K562 (cell line): ENCODE data around the gene KIAA2012. TPM values are rescaled to one million over a fixed set of nuclear protein-coding genes. Genes with fewer than 3 reads are reported as not detected.

Source experiments
- ATAC-seq: fragments of 200-7000 bp; cut with Tn5 transposase; 3 replicates; pipeline ENCODE4 v1.9.1; 2020; ENCODE audit warnings: moderate library complexity
- BruUV-seq: library from RNA; stranded (reverse); fragments of 400-500 nt; replicated peaks from 2 replicates; lab custom pipeline; 2021; lab: Mats Ljungman, UMichigan
- CTCF ChIA-PET: fragments of 300-600 bp; formaldehyde crosslinking; extraction: SDS; loops from one replicate; lab custom pipeline; 2021; ENCODE audit warnings: low intra/inter-chr PET ratio; lab: Yijun Ruan, JAX
- POLR2A ChIA-PET: fragments of 300-600, 350-650 bp; sonication (Branson Sonifier 250); formaldehyde crosslinking; extraction: SDS; loops from one replicate; lab custom pipeline; 2021; ENCODE audit warnings: antibody characterized with exemption, inconsistent platforms; lab: Yijun Ruan, JAX
- DNase-seq, 4 experiments: peaks; one replicate each; pipeline versions ENCODE4 v3.0.0 to v3.0.0-alpha.2; 2011 to 2018; ENCODE audit warnings: low spot score in 3 of 4, mixed read lengths in 3 of 4; ENCODE audit errors: extremely low read depth in 1 of 4
- FAIRE-seq: peaks from 2 replicates; lab custom pipeline; 2011; peaks lifted over from hg19 to GRCh38; lab: Jason Lieb, UNC
- H2AFZ ChIP-seq: 2 replicates; pipeline ENCODE4 v1.6.0; 2011; ENCODE audit warnings: low read depth, low read length, control low read depth, inconsistent platforms
- H3K27ac ChIP-seq: fragments of 200-600 bp; 3 replicates; pipeline ENCODE4 v1.8.0; 2011; ENCODE audit warnings: low read depth, mild to moderate bottlenecking, control low read depth, inconsistent platforms, low read length, moderate library complexity, mixed read lengths; ENCODE audit errors: extremely low read depth
- H3K27me3 ChIP-seq, 2 experiments: fragments of 300-600 bp in 1 of 2; 2 replicates in 1 of 2; 3 replicates in 1 of 2; pipeline versions ENCODE4 v1.6.0 to v1.8.0; 2011; ENCODE audit warnings: inconsistent platforms in 2 of 2, low read length in 2 of 2, mild to moderate bottlenecking in 1 of 2, mixed read lengths in 1 of 2, moderate library complexity in 1 of 2; ENCODE audit not compliant: control insufficient read depth in 2 of 2, insufficient read depth in 2 of 2
- H3K36me3 ChIP-seq: fragments of 300-600 bp; 3 replicates; pipeline ENCODE4 v1.8.0; 2011; ENCODE audit warnings: mild to moderate bottlenecking, low read length, inconsistent platforms; ENCODE audit not compliant: control insufficient read depth, insufficient read depth
- H3K4me1 ChIP-seq, 2 experiments: fragments of 200-600 bp in 1 of 2; replicated peaks in 1 of 2; 2 replicates in 1 of 2; 3 replicates in 1 of 2; pipeline versions ENCODE4 v1.5.1 to v1.8.0; 2011; ENCODE audit warnings: inconsistent platforms in 2 of 2, low read length in 2 of 2, mild to moderate bottlenecking in 1 of 2, mixed read lengths in 1 of 2, moderate library complexity in 1 of 2; ENCODE audit not compliant: control insufficient read depth in 2 of 2, insufficient read depth in 2 of 2
- H3K4me2 ChIP-seq: 2 replicates; pipeline ENCODE4 v1.6.1; 2011; ENCODE audit warnings: low read length, control low read depth, inconsistent platforms, mixed read lengths; ENCODE audit not compliant: insufficient read depth
- H3K4me3 ChIP-seq: fragments of 200-600 bp; sonication (generic), shearing (Covaris generic); 2 replicates; pipeline ENCODE4 v1.5.1; 2016; ENCODE audit warnings: control low read depth, inconsistent platforms
- H3K79me2 ChIP-seq: fragments of 200-600 bp; 3 replicates; pipeline ENCODE4 v1.8.0; 2011; ENCODE audit warnings: low read length, inconsistent platforms; ENCODE audit not compliant: control insufficient read depth, insufficient read depth
- H3K9ac ChIP-seq, 2 experiments: 2 replicates each; pipeline versions ENCODE4 v1.6.0 to v1.6.1; 2011; ENCODE audit warnings: low read depth in 2 of 2, low read length in 2 of 2, control low read depth in 1 of 2, inconsistent platforms in 1 of 2, mild to moderate bottlenecking in 1 of 2, mixed read lengths in 1 of 2; ENCODE audit not compliant: insufficient read depth in 1 of 2
- H3K9me1 ChIP-seq: one replicate; pipeline ENCODE4 v1.6.0; 2011; ENCODE audit warnings: inconsistent platforms, mild to moderate bottlenecking, low read length, moderate library complexity; ENCODE audit not compliant: control insufficient read depth, insufficient read depth
- H3K9me3 ChIP-seq: replicated peaks from 2 replicates; pipeline ENCODE4 v1.5.1; 2011; ENCODE audit warnings: low read depth, low read length, inconsistent platforms; ENCODE audit not compliant: control insufficient read depth, insufficient read depth
- H4K20me1 ChIP-seq: replicated peaks from 2 replicates; pipeline ENCODE4 v1.6.1; 2011; ENCODE audit warnings: low read length, inconsistent platforms, mixed read lengths; ENCODE audit not compliant: control insufficient read depth, insufficient read depth
- CREB1 ChIP-seq, 2 experiments: sonication (generic) in 1 of 2; formaldehyde crosslinking in 1 of 2; IDR thresholded peaks; 2 replicates each; pipeline versions ENCODE4 v1.6.1 to v1.8.0; 2012 to 2022; ENCODE audit warnings: inconsistent platforms in 1 of 2, mild to moderate bottlenecking in 1 of 2, missing genetic modification reagents in 1 of 2, moderate library complexity in 1 of 2
- PHF8 ChIP-seq: fragments of 200-600 bp; sonication (generic); IDR thresholded peaks from 2 replicates; pipeline ENCODE4 v1.6.1; 2012; ENCODE audit warnings: mixed run types, mild to moderate bottlenecking, inconsistent platforms, low read length, moderate library complexity, borderline replicate concordance
- PRMT5 ChIP-seq: sonication (generic); formaldehyde crosslinking; IDR thresholded peaks from 2 replicates; pipeline ENCODE4 v1.5.0; 2020; ENCODE audit warnings: missing genetic modification reagents
- SMAD3 ChIP-seq: fragments of 450-650 bp; formaldehyde crosslinking; conservative IDR thresholded peaks from 2 replicates; pipeline ENCODE4 v1.4.0; 2020; ENCODE audit warnings: mild to moderate bottlenecking
- SRF ChIP-seq, 2 experiments: fragments of 250-450, 450-650 bp in 1 of 2; sonication (Bioruptor Pico) in 1 of 2; sonication (generic) in 1 of 2; formaldehyde crosslinking; IDR thresholded peaks; 2 replicates each; pipeline versions ENCODE4 v1.5.0 to v1.5.1; 2020 to 2022; ENCODE audit warnings: mild to moderate bottlenecking in 1 of 2, missing genetic modification reagents in 1 of 2
- XRCC5 ChIP-seq: fragments of 200-400 bp; formaldehyde crosslinking; IDR thresholded peaks from 2 replicates; pipeline ENCODE4 v1.6.1; 2017; ENCODE audit warnings: low read depth, mild to moderate bottlenecking, low read length
- ZKSCAN3 ChIP-seq: fragments of 250-450 bp; sonication (Bioruptor Pico); IDR thresholded peaks from 2 replicates; pipeline ENCODE4 v1.4.0; 2020
- ZNF146 ChIP-seq: IDR thresholded peaks from one replicate; pipeline ENCODE4 v1.6.1; 2018; ENCODE audit warnings: missing compliant biosample characterization; ENCODE audit not compliant: unreplicated experiment
- ZSCAN32 ChIP-seq: fragments of 450-650 bp; formaldehyde crosslinking; IDR thresholded peaks from 2 replicates; pipeline ENCODE4 v1.4.0; 2020; ENCODE audit warnings: mild to moderate bottlenecking, moderate library complexity
- WGBS: fragments of 100-300 bp; shearing (Covaris generic); methylation state at CpG from one replicate; pipeline ENCODE4 v1.1.6; 2016; ENCODE audit warnings: low coverage, mixed read lengths; ENCODE audit not compliant: insufficient coverage; ENCODE audit errors: missing lambda C conversion rate; 5-methylcytosine and 5-hydroxymethylcytosine counted together
- in situ Hi-C: fragments of 300-500 bp; cut with MboI; formaldehyde crosslinking; loops from 4 replicates; pipeline ENCODE4 v1.15.0; 2018; ENCODE audit warnings: inconsistent platforms, mixed read lengths
- intact Hi-C: fragments of 100-400 bp; cut with micrococcal nuclease; formaldehyde crosslinking; loops from 2 replicates; pipeline ENCODE4 v1.14.2; 2022
- polyA plus RNA-seq, 8 experiments: library from polyadenylated mRNA; depleted of rRNA in 4 of 8; stranded (reverse) in 5 of 8; unstranded in 3 of 8; fragments of >200 nt; fragmentation: Nextera tagmentation in 2 of 8; fragmentation: Illumina TruSeq in 1 of 8; extraction: Ambion mirVana in 2 of 8; extraction: Trizol in 1 of 8; gene quantifications; 2 replicates each; pipeline versions ENCODE4 v1.2.1 to v1.2.3, GENCODE V29; 2011 to 2014; ENCODE audit warnings: inconsistent platforms in 1 of 8, missing spikeins in 1 of 8
- total RNA-seq, 7 experiments: library from RNA; depleted of rRNA in 6 of 7; stranded (reverse); fragments of >200 nt in 6 of 7; fragmentation: Illumina TruSeq in 2 of 7; extraction: Trizol in 2 of 7; gene quantifications; 2 replicates each; pipeline versions ENCODE4 v1.2.1 to v1.2.3, GENCODE V29; 2011 to 2021; ENCODE audit warnings: low replicate concordance in 1 of 7
- TF ChIP-seq, protein P1 (sequence below), 2 experiments: fragments of 250-450 bp in 1 of 2; fragments of 450-650 bp in 1 of 2; sonication (Bioruptor Pico) in 1 of 2; IDR thresholded peaks; 2 replicates each; pipeline versions ENCODE4 v1.6.1 to v1.8.0; 2016 to 2021; ENCODE audit warnings: mild to moderate bottlenecking in 2 of 2, moderate library complexity in 2 of 2, missing compliant biosample characterization in 1 of 2, missing genetic modification characterization in 1 of 2

KIAA2012 gene
- total and polyA plus RNA-seq, 9 of the 15 experiments (the other 6 are each of a cell fraction or from before 2014, with no cell fraction given): not detected

DNA sequence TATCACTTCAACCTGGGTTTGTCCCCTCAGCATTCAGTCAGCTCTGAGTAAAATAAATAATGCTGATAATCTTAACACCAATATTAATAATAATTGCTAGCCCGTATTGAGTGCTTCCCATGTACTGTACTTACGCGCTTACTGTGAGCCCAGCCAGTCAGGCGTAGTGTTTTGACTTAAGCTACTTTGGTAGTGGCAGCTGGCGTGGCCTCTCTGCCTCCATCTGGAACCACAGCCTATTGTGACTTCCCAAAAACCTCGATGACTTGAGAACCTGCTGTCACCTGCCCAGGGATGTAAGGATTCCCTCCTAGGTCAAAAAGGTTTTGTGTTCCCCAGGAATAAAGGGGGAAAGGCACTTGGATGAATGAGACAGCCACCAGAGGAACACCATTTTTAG, 112.1 kb downstream of the KIAA2012 start:
- Histone ChIP-seq H3K4me3 (no peak overlapping the region), H3K9me3 (no peaks in the 10 kb centered on the region), H3K27ac (no peak overlapping the region), H2AFZ (no peak overlapping the region), H3K27me3 (peaks cover 11 to 28% of the 10 kb centered on the region in 2 experiments; a peak in 4 of 5 replicates), H3K36me3 (no peaks in the 10 kb centered on the region), H3K4me2 (no peak overlapping the region), H4K20me1 (no peaks in the 10 kb centered on the region), H3K79me2 (no peaks in the 10 kb centered on the region), H3K4me1 (no peaks in the 10 kb centered on the region; a peak in 1 of 5 replicates), H3K9me1 (no peaks in the 10 kb centered on the region), H3K9ac (no peak overlapping the region)
- DNase-seq: no peak
- ChIA-PET POLR2A (no interaction called here), CTCF (no interaction called here)
- intact Hi-C loops (no loop called here), in situ Hi-C loops (loop anchor here (10.0 kb wide), 1 partner anchor 330 kb away; no protein-coding TSS in a partner anchor)
- 4% methylated on average over 6 of the region's 6 CpGs for WGBS
- TF ChIP-seq, protein P1, sequence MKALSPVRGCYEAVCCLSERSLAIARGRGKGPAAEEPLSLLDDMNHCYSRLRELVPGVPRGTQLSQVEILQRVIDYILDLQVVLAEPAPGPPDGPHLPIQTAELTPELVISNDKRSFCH (CRISPR knock-in tag; IDR thresholded peaks at IDR 0.05): no peak
- TF ChIP-seq, protein P1 (tag; IDR thresholded peaks at IDR 0.05): no peak
- TF ChIP-seq PRMT5 (CRISPR knock-in tag): no peak
- TF ChIP-seq XRCC5: no peak
- no peak for TF ChIP-seq SMAD3 (CRISPR knock-in tag)
- no peak for TF ChIP-seq SRF (CRISPR knock-in tag; IDR thresholded peaks at IDR 0.05)
- no peak for TF ChIP-seq PHF8
- no peak for TF ChIP-seq ZKSCAN3 (CRISPR knock-in tag)
- no peak for TF ChIP-seq ZSCAN32 (CRISPR knock-in tag)
- no peak for TF ChIP-seq CREB1 (IDR thresholded peaks at IDR 0.05)
- TF ChIP-seq CREB1 (CRISPR knock-in tag; IDR thresholded peaks at IDR 0.05): no peak
- no peak for TF ChIP-seq ZNF146
- no TSS peak for BruUV-seq
- FAIRE-seq: no peak
- ATAC-seq: no peak
